Liver (tissue), 3 donors: ENCODE measurements around the gene TARS3.

Source experiments
- EGR1 ChIP-seq, 2 donors: IDR thresholded peaks; 2 replicates each; pipeline ENCODE4 v1.6.1; 2016 to 2018; ENCODE audit warnings: antibody characterized with exemption in 2 of 2, low read depth in 2 of 2
- FOXA1 ChIP-seq: IDR thresholded peaks from 2 replicates; pipeline ENCODE4 v1.6.1; 2016; ENCODE audit warnings: antibody characterized with exemption
- GABPA ChIP-seq, 2 donors: IDR thresholded peaks in 1 of 2; conservative IDR thresholded peaks in 1 of 2; 2 replicates each; pipeline ENCODE4 v1.6.1; 2016; ENCODE audit warnings: antibody characterized with exemption in 2 of 2, mild to moderate bottlenecking in 1 of 2, moderate library complexity in 1 of 2
- HNF4A ChIP-seq, 2 donors: conservative IDR thresholded peaks; 2 replicates each; pipeline ENCODE4 v1.6.1; 2016; ENCODE audit warnings: antibody characterized with exemption in 2 of 2, mild to moderate bottlenecking in 2 of 2
- JUND ChIP-seq, 2 donors: IDR thresholded peaks; 2 replicates each; pipeline ENCODE4 v1.6.1; 2016; ENCODE audit warnings: antibody characterized with exemption in 2 of 2
- RXRA ChIP-seq, 2 donors: IDR thresholded peaks; 2 replicates each; pipeline ENCODE4 v1.6.1; 2017 to 2018; ENCODE audit warnings: antibody characterized with exemption in 2 of 2, mild to moderate bottlenecking in 1 of 2
- SP1 ChIP-seq: IDR thresholded peaks from 2 replicates; pipeline ENCODE4 v1.6.1; 2018; ENCODE audit warnings: antibody characterized with exemption, mild to moderate bottlenecking
- TAF1 ChIP-seq: conservative IDR thresholded peaks from 2 replicates; pipeline ENCODE4 v1.6.1; 2016; ENCODE audit warnings: antibody characterized with exemption, mild to moderate bottlenecking
- YY1 ChIP-seq: IDR thresholded peaks from 2 replicates; pipeline ENCODE4 v1.6.1; 2016; ENCODE audit warnings: antibody characterized with exemption, mild to moderate bottlenecking
- TF ChIP-seq, protein P1 (sequence below): fragments of 150-350 bp; IDR thresholded peaks from 2 replicates; pipeline ENCODE4 v1.5.1; 2017; ENCODE audit warnings: improper control_type of control experiment, low read depth, low read length; ENCODE audit not compliant: missing input control
- TF ChIP-seq, protein P2 (sequence below): IDR thresholded peaks from 2 replicates; pipeline ENCODE4 v1.6.1; 2016; ENCODE audit warnings: antibody characterized with exemption, mild to moderate bottlenecking
- TF ChIP-seq, protein P3 (sequence below): IDR thresholded peaks from 2 replicates; pipeline ENCODE4 v1.6.1; 2016; ENCODE audit warnings: antibody characterized with exemption
- donor health status: healthy.
- donor health status: healthy.

DNA sequence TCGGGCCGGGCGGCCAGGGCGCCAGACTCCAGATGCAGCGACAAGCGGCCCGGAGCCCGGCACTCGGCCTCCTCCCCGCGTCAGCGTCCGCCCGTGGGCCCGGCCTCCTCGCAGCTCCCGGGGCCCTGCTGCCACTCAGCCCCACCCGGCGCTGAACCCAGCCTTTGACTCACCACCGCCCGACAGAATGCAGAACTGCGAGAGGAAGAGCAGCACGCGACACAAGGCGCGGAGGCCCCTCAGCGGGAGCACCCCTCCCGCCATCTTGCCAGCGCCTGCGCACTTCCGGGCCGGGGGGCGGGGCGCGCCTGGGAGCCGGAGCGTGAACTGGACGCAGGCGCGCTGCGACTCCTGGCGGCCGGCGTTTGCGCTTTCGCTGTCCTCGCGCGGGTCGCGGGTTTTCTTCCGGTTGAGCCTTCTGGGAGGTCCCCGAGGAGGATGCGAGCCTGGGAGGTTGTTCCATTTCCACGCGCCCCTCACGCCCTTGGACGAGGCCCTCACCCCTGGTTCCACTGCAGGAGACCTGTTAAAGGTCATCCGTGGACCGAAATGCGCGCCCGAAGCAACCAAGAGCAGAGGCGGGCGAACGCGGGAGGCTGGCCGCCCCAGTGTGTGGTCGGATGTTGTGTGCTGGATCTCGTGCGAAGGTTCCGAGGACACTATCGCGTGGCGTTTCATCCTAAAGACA lies 72.0 kb downstream of the TARS3 start, which contains the start of gene TM2D3:
- TF ChIP-seq, protein P1, sequence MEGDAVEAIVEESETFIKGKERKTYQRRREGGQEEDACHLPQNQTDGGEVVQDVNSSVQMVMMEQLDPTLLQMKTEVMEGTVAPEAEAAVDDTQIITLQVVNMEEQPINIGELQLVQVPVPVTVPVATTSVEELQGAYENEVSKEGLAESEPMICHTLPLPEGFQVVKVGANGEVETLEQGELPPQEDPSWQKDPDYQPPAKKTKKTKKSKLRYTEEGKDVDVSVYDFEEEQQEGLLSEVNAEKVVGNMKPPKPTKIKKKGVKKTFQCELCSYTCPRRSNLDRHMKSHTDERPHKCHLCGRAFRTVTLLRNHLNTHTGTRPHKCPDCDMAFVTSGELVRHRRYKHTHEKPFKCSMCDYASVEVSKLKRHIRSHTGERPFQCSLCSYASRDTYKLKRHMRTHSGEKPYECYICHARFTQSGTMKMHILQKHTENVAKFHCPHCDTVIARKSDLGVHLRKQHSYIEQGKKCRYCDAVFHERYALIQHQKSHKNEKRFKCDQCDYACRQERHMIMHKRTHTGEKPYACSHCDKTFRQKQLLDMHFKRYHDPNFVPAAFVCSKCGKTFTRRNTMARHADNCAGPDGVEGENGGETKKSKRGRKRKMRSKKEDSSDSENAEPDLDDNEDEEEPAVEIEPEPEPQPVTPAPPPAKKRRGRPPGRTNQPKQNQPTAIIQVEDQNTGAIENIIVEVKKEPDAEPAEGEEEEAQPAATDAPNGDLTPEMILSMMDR: peak; percentile 75
- TF ChIP-seq GABPA (IDR thresholded peaks at IDR 0.05 in 1 of 2, conservative IDR thresholded peaks at IDR 0.05 in 1 of 2): peak; percentile 43 to 86
- TF ChIP-seq YY1: peak; percentile 92
- TF ChIP-seq EGR1 (IDR thresholded peaks at IDR 0.05; ENCODE audit: low read depth in 2 of 2): no peak
- TF ChIP-seq TAF1: no peak
- no peak for TF ChIP-seq JUND (IDR thresholded peaks at IDR 0.05)
- TF ChIP-seq, protein P2, sequence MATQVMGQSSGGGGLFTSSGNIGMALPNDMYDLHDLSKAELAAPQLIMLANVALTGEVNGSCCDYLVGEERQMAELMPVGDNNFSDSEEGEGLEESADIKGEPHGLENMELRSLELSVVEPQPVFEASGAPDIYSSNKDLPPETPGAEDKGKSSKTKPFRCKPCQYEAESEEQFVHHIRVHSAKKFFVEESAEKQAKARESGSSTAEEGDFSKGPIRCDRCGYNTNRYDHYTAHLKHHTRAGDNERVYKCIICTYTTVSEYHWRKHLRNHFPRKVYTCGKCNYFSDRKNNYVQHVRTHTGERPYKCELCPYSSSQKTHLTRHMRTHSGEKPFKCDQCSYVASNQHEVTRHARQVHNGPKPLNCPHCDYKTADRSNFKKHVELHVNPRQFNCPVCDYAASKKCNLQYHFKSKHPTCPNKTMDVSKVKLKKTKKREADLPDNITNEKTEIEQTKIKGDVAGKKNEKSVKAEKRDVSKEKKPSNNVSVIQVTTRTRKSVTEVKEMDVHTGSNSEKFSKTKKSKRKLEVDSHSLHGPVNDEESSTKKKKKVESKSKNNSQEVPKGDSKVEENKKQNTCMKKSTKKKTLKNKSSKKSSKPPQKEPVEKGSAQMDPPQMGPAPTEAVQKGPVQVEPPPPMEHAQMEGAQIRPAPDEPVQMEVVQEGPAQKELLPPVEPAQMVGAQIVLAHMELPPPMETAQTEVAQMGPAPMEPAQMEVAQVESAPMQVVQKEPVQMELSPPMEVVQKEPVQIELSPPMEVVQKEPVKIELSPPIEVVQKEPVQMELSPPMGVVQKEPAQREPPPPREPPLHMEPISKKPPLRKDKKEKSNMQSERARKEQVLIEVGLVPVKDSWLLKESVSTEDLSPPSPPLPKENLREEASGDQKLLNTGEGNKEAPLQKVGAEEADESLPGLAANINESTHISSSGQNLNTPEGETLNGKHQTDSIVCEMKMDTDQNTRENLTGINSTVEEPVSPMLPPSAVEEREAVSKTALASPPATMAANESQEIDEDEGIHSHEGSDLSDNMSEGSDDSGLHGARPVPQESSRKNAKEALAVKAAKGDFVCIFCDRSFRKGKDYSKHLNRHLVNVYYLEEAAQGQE: peak; percentile 53
- peak; percentile 47 for TF ChIP-seq SP1
- no peak for TF ChIP-seq HNF4A (conservative IDR thresholded peaks at IDR 0.05)
- TF ChIP-seq FOXA1: no peak
- TF ChIP-seq, protein P3, sequence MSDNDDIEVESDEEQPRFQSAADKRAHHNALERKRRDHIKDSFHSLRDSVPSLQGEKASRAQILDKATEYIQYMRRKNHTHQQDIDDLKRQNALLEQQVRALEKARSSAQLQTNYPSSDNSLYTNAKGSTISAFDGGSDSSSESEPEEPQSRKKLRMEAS: no peak
- peak; percentile 2 to 39 for TF ChIP-seq RXRA (IDR thresholded peaks at IDR 0.05)
